ENCODE results near the gene ADARB1.

The ADARB1 gene

GRCh38 chr21:45190013-45190412 is 115.6 kb downstream of the ADARB1 start:
- no peak for DNase-seq (ENCODE audit: low read depth in 2 of 3, low spot score in 1 of 3)

DNA sequence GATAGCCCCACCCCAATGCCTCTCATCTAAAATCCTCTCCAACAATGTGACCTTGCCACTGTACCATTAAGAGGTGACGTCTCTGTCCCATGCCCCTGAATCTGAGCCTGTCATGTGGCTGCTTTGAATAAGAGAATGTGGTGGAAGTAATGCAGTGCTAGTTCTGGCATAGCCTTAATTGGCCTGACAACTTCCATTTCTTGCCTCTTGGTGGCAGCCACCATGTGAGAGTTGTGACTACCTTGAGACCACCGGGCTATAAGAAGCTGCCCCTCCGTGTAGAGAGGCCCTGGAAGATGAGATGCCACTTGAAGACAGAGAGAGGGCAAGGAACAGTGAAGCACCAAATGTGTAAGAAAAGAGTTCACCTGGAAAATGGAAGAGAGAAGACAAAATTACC is 118.0 kb downstream of the ADARB1 start:
- DNase-seq (ENCODE audit: low read depth in 2 of 3, low spot score in 1 of 3) = no peak

DNA sequence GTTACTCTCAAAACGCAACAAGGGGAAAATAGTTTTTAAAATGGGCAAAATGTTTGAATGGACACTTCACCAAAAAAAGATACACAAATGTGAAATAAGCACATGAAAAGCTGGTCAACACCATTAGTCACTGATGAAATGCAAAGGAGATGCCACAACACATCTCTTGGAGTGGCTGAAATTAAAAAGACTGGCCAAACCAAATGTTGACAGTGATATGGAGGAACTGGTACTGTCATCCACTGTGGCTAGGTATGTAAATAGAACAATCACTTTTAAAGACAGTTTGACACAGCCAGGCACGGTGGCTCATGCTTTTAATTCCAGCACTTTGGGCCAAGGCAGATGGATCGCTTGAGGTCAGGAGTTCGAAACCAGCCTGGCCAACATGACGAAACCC is 122.2 kb downstream of the ADARB1 start:
- no peak for DNase-seq (ENCODE audit: low read depth in 2 of 3, low spot score in 1 of 3)

DNA sequence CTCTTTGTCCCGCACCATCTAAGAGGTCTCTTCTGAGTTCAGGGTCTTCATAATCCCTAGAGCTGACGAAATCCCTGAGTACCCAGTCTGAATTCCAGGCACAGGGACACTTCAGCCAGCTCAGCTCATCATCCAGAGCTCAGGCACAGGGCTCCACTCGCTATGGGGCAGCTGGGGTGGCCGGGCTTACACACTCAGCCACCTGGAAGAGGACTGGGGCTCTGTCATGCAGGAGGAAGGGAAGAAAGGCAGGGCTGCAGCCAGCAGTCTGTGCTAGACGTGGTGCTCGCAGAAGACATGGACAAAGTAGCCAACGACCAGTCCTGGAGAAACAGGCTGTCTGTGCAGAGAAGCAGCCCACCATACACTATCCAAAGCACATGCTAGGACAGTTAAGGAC is 124.8 kb downstream of the ADARB1 start:
- DNase-seq (ENCODE audit: low read depth in 2 of 3, low spot score in 1 of 3) = no peak

DNA sequence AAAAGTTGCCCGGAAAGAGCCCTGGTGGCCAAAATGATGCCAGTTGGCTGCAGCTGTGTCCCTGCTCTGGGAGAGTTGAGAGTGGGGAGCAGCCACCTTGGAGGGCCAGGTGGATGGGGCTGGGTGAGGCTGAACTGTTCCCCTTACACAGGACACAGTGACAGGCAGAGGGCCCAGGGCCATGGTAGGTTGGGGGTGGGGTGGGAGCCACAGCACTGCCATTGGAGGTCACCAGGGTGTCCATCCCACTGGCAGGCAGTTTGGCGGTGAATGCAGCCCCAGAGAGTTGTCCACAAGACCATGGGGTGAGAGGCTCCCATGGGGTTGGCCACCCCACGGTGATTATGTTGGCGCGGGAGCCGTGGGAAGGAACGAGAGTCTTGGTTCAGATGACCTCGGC is 125.7 kb downstream of the ADARB1 start:
- no peak for DNase-seq (ENCODE audit: low read depth in 2 of 3, low spot score in 1 of 3)

GRCh38 chr21:45200581-45201296 is 126.4 kb downstream of the ADARB1 start:
- no peak for DNase-seq (ENCODE audit: low read depth in 2 of 3, low spot score in 1 of 3)

DNA sequence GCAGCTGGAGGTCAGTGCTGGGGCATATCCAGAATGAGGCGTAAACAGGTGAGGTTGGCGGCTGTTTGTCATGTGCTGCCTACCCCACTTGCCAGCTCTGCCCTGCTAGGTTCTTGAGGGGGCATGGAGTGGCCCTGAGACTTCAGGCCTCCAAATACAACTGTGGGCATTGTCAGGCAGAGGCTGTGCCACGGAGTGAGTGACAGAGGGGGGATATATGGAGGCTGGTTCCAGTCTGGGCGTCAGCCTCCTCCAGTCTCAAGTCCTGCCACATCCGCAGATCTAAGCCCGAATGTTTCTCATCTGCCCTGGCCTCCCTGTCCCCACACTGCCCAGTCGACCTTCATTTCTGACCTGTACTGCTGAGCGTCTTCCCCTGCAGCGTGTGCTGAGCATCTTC is 128.0 kb downstream of the ADARB1 start:
- no peak for DNase-seq (ENCODE audit: low read depth in 2 of 3, low spot score in 1 of 3)

DNA sequence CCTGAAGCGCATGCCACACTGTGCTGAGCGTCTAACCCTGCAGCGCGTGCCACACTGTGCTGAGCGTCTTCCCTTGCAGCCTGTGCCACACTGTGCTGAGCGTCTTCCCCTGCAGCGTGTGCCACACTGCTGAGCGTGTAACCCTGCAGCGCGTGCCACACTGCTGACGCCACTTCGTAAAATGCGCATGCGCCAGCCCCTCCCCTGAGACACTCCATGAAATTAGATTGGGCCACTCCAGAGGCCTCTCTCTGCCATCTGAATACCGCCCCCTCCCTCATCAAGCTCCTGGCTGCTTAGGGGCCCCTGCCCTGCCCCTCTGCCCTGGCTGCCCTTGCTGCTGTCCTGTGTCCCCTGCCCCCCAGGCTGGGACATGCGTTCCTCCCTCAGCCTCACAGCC is 128.5 kb downstream of the ADARB1 start:
- no peak for DNase-seq (ENCODE audit: low read depth in 2 of 3, low spot score in 1 of 3)

GRCh38 chr21:45203983-45204382 is 129.6 kb downstream of the ADARB1 start:
- no peak for DNase-seq (ENCODE audit: low read depth in 2 of 3, low spot score in 1 of 3)

- no peak for DNase-seq (ENCODE audit: low read depth in 2 of 3, low spot score in 1 of 3)
These were observed 130.0 kb downstream of the ADARB1 start for GRCh38 chr21:45204395-45204794.

GRCh38 chr21:45207839-45208626 is 133.7 kb downstream of the ADARB1 start:
- no peak for DNase-seq (ENCODE audit: low read depth in 2 of 3, low spot score in 1 of 3)

DNA sequence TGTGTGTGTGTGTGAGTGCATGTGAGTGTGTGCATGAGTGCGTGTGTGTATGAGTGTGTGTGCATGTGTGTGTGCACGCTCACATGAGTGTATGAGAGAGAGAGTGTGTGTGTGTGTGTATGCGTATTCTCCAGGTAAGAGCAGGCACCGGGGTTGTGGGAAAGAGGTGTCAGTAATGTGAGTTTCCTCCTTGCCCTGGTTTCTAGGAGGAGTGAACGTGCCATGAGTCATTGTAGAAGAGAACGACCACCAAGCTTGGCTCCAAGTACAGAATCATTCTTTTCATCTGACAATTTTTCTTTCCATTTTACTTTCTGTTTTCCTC is 134.2 kb downstream of the ADARB1 start:
- DNase-seq (ENCODE audit: low read depth in 2 of 3, low spot score in 1 of 3) = no peak

GRCh38 chr21:45209046-45209445 is 134.7 kb downstream of the ADARB1 start:
- DNase-seq (ENCODE audit: low read depth in 2 of 3, low spot score in 1 of 3) = no peak

- no peak for DNase-seq (ENCODE audit: low read depth in 2 of 3, low spot score in 1 of 3)
These were observed 135.4 kb downstream of the ADARB1 start for GRCh38 chr21:45209685-45210284.

GRCh38 chr21:45210461-45210983 is 136.1 kb downstream of the ADARB1 start:
- no peak for DNase-seq (ENCODE audit: low read depth in 2 of 3, low spot score in 1 of 3)

DNA sequence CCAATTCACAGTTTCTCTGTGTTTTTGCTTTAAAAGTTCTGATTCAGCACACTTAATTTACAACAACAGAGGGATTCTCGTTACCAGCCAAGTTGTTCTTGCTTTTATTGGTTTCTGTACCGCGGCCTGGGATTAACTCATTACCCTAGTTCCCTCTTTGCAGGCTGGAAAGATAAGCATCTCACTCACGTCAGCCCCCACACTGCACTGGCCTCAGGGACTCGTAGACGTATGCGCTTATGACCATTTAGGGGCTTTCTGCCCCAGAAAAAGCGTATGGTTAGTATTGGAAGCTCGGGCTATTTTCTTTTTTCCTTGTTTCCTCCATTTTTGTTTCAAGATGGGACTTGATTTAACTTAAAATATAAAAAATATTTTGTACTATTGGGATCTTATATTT is 137.3 kb downstream of the ADARB1 start:
- DNase-seq (ENCODE audit: low read depth in 2 of 3, low spot score in 1 of 3) = no peak

DNA sequence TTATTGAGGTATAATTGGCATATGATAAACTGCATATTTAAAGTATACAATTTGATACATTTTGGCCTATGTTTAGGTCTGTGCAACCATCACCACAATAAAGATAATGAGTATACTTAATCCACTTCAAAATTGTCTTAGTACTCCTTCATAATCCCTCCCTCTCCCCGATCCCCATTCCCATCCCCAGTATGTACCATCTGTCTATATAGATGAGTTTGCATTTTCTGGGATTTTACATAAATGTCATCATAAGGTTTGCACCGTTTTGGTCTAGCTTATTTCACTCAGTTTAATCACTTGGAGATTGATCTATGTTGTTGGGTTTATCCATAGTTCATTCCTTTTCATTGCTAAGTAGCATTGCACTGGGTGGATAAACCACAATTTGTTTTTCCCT is 139.0 kb downstream of the ADARB1 start:
- no peak for DNase-seq (ENCODE audit: low read depth in 2 of 3, low spot score in 1 of 3)

DNA sequence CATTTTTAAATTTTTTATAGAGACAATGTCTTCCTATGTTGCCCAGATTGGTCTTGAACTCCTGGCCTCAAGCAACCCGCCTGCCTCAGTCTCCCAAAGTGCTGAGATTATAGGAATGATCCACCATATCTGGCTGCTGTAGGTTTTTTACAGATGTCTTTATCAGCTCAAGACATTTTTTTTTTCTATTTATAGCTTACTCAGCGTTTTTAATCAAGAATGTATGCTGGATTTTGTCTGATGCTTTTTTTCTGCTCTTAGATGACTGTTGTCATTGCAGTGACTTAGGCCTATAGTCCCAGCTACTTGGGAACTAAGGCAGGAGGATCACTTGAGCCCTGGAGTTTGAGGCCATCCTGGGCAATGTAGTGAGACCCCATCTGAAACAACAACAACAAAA is 140.8 kb downstream of the ADARB1 start:
- DNase-seq (ENCODE audit: low read depth in 2 of 3, low spot score in 1 of 3) = no peak

- no peak for DNase-seq (ENCODE audit: low read depth in 2 of 3, low spot score in 1 of 3)
These were observed 142.6 kb downstream of the ADARB1 start for GRCh38 chr21:45217010-45217409.

GRCh38 chr21:45219517-45219916 is 145.1 kb downstream of the ADARB1 start:
- no peak for DNase-seq (ENCODE audit: low read depth in 2 of 3, low spot score in 1 of 3)

GRCh38 chr21:45220071-45220481 is 145.7 kb downstream of the ADARB1 start:
- no peak for DNase-seq (ENCODE audit: low read depth in 2 of 3, low spot score in 1 of 3)
